SW 1271 (cell line): ENCODE results near the gene NUAK2.
"Not testable (repeated sequence)": the region's sequence is repeated elsewhere in the genome, so short reads cannot be mapped to it uniquely, and the experiment has no call there.

ENCODE experiments used
- DNase-seq, 2 experiments: peaks; one replicate each; lab custom pipeline; 2025; lab: John Stamatoyannopoulos, UW

NUAK2 gene

DNA sequence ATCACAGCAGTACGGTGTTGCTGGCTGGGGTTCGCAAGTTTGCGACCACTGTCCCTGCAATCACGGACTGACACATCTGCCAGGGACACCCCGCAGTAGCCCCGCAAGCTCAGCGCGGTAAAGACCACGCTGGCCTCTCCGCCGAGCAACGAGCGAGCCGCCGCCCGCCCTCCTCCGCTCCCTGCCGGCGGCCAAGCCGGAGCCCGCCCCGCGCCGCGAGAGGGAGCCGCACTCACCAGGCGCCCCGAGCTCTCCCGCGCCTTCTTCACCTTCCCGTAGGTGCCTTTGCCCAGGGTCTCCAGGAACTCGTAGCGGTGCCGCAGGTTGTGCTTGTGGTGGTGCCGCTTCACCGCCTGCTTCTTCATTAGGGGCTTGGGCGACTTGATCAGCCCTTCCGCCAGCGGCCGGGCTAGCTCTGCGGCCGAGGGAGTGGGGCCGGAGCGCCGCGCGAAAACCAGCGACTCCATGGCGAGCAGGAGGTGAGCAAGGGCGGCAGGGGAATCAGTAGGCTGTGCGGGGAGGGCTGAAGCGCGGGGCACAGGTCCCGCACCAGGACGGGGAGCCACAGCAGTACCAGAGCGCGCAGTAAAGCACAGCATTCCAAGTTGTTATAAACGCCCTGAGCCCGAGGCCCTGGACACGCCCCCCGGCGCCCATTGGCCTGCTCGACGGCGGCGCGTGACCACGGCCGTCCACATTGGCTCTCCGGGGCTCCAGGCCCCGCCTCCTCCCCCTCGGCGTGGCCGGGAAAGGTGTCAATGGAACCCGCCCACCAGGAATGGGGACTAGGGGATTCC is at the start of gene NUAK2:
TSS of gene NUAK2 (minus strand) at position 584 of the 797 bp plus-strand sequence. CDS start at position 467, 117 bp downstream.
- DNase-seq: peak; percentile 59 to 79

DNA sequence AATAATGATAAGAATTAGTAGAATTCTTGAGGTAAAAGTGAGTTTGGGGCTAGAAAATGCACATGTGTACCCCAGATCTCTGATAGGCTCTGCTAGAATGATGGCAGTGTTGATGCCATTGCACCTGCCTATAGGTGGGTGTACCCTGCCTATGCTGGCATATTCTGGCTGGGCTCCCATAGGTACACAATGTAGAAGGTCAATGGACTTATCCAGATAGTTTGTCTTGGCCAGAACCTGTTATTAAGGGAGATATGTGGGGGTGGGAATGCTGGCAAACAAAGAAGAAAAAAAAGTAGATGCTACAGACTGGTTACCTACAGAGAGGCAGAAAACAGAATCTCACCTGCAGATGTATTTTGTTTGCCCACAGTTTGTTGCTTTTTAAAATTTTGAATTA is 49.2 kb upstream of the NUAK2 start:
- no peak for DNase-seq

DNA sequence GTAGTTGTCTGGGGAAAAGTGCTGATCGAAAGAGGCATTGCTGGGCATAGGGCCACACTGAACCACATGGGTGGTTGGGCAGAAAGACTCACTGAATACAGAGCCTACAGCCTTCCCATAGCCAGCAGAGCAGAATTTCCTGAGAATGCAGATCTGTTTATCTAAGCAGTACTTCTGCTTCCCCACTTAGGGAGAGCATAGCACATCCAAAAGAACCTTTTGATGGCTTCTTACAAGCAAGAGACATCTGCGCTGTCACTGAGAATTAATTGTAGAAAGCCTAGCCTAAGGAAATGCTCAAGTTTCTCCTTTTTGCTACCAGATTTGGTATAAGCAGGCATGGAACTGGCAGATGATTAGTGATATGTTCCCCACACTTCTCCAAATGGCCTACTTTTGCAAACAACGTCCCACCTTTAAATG is 48.2 kb upstream of the NUAK2 start:
- no peak for DNase-seq

DNA sequence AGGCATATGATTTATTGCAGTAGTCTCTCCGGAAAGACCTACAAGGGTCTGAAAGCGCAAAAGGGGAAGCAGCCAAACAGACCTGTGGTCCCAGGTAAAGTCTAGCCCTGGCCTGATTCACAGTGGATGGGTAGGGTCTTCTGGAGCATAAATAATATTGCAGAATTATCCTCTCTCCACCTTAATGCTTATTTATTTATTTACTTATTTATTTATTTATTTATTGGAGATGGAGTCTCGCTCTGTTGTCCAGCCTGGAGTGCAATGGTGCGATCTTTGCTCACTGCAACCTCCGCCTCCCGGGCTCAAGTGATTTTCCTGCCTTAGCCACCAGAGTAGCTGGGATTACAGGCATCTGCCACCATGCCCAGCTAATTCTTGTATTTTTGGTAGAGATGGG is 46.9 kb upstream of the NUAK2 start:
- DNase-seq: no peak

DNA sequence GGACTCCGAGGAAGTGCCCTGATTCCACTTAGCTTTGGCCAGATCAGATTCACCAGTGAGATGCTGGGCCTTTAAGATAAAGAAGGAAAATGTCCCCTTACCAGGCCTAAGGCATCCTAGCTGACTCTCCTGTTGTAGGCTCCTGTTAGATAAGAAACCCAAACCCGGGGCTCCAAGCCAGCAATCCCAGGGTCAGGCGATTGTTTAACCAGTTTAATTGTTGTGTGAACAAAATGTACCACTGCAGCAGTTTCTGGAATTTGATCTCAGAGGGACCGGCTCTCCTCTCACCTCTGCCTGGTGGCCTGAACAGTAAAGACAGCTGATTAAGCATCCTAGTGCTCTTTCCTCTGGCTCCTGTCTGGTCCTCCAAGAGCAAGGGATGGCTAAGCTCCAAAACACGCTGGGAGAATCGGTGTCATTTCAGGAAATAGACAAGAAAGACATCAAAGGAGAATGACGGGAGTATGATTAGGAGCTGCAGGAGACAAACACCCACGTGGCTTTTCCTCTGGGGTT is 44.5 kb upstream of the NUAK2 start:
- no peak for DNase-seq

DNA sequence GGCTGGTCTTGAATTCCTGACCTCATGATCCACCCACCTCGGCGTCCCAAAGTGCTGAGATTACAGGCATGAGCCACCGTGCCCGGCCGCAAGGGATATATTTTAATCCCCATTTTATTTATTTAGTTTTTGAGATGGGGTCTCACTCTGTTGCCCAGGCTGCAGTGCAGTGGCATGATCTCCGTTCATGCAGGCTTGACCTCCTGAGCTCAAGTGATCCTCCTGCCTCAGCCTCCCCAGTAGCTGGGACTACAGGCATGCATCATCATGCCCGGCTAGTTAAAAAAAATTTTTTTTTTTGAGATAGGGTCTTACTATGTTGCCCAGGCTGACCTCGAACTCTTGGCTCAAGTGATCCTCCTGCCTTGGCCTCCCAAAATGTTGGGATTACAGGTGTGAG is 43.5 kb upstream of the NUAK2 start:
- not testable (repeated sequence) for DNase-seq

DNA sequence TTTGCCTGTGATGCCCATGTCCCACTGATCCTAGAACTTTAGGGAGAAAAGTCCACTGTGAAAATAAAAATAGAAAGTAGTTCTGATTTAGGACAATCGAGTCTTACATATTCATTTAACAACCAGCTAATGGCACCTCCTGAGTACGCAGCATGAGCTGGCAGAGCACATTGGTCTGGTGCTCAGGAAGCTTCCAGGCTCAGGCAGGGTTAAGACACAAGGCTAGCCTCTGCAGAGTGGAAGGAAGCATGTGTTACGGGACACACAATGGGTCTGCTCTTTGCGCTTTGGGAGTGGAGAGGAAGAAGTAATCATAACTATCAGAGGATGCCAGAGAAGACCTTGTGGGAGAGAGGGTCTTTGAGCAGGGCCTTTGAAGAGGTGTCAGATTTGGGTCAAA is 39.3 kb upstream of the NUAK2 start:
- DNase-seq: no peak

DNA sequence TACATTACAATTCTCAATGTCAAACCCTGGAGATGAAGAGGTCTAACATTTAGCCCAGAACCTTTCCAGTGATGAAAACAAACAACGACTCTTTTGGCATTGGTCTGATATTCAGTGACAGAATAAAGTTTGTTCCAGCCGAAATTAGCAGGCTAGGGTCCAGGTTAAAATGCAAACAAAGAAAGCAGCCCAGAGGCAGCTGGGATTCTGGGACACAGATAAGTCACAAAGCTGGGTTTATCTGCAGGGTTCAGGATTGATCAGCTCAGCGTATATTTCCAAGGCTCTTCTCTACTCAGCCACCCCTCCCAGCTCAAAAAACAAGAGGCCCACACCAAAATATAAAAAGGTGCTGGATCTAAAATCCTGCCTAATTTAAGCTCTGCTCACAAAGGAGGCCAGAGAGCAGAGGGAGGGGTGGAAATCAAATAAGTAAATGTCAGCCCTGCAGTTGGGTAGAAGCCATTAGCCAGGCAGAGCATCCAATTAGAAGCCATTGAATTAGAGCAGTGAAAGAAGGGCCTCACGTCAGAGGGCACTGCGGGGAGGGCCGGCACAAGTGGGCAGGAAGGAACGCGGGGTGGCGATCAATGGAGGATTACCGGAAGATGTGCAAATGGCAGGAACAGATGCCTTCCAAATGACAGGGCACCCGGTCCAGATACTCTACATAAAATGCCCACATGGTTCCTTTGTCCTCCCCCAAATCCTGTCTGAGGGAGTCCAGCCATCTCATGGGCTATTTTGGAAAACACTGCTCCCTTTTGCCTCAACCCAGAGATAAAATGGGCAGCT is 38.4 kb upstream of the NUAK2 start:
- DNase-seq: no peak

DNA sequence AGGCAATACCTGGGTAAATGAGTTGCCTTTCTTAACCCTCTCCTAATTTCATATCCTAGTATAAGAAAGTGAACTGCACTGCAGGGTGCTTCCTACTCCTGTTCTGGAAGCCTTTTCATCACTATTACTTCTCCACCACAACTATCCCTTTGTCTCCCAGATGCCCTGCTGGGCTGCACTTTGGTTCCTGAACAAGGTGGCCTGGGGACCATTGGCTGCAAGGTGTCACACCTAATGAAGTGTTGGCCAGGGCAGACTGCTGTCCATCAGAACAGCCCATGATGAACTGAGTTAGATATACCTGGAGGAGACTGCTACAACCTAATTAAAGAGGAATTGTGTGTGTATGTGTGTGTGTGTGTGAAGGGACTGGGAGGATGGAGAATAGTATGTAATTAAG is 37.0 kb upstream of the NUAK2 start:
- DNase-seq: no peak

DNA sequence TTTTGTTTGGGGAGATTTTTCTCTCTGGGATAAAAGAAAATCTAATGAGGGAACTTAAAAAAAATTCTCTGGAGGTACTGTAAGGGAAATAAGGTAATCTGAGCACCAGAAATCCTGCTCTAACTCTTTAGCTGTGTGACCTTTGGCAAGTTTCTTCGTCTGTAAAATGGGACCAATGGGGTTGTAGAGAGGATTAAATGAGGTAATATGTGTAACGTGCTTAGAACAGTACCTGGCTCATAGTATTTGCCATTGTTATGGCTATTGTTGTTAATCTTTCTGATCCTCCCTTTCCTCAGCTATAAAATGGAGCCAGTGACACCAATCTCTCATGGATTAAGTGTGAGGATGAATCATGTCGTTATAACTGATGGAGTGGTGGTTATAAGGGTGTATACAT is 36.0 kb upstream of the NUAK2 start:
- DNase-seq: no peak

DNA sequence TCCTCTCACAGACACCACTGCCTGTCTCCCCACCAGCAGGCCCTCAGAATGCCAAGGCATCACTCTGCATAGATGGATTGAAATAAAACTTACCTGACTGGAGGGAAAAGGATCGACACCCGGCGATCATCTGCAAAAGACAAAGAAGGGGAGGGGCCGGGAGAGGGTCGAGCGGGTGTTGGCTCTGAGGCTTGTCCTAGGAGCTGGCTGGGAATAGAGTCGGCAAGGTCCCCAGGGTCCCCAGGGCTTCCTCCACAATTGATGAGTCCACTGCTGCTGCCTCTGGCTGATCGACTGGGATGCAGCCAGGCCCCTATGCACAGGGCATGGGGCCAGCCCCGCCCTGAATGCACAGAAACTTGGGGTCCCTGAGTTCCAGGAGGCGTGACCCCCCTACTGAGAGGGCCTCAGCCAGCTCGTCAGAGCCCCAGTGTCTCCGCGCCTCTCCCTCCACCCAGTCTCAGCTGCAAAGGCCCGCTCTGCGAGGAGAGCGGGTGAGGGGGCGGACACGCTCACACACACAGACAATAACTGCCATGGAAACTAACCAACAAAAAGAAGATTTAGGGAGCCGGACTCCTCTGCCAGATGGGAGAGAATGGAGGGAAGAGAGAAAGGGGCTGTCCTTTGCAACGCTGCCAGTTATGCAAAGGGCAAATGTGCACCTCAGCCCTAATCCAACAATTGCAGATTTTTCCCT is 35.0 kb upstream of the NUAK2 start, which contains the start of gene KLHDC8A:
TSS of gene KLHDC8A (minus strand) at position 483 of the 700 bp plus-strand sequence. CDS start 13,318 bp downstream, outside the sequence.
- DNase-seq: no peak

DNA sequence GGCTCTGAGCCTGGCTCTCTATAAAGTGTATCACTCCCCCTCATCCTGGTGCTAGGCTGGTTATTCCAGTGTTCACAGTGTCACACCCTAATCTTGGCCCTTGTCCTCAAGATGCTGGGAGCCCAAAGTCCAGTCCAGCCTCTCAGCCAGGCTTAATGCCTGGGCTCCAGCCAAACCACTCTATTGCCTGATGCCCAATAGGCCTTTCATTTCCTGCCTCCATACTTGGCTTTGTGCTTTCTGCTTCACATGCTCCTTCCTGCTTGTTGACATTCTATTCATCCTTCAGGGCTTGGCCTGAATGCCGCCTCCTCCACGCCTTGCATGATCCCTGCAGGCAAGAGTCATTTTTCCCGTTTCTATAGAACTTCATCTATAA is 33.5 kb upstream of the NUAK2 start:
- no peak for DNase-seq

DNA sequence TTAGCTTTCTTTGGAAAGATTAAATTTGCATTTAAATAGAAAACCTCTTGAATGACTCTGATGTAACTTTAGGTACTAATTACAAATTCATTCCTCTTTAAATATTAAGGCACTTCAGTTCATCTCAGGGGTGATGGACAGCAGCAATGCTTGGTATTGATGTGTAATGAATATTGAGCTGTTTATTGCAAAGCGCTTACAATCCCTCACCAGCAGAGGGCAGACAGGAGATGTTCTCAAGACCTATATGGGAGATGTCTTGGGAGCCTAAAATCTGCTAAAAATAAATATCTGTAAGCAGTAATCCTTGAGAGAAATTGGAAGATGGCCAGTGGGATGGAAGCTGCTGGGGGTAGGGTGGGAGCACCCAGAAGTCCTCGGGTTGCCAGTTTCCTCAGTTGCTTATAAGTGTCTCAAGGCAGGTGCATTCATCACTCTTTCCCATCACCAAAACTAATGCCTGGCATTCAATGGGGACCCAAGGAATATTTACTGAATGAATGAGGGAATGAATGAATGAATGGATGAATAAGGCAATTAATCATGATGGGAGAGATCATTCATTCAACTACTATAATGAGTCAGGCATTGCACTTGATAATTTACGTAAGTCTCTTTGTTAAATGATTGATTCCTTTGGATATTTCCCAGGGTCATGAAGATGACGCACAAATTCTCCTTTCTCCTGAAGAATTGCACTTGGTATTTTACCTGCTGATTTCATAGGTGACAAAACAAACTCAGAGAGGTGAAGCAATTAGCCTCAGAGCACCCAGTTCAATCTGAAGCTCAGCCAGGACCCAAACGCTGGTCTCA is 32.9 kb upstream of the NUAK2 start:
- DNase-seq: peak in 1 of 2 experiments; percentile 37

DNA sequence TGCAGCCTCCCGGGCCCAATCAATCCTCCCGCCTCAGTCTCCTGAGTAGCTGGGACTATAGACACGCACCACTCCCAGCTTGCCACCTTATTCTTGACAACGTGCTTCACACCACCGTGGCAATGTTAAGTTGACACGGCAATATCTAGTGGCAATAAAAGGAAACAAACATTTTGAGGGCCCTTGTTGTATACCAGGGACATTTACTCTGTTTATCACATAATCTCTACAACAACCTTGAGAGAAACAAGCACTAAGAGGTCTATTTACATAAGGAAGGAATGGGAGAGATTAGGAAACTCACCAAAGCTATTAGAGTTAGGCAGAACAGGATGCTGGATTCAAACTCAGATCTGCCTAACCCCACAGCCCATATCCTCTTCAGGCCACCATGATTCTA is 32.1 kb upstream of the NUAK2 start:
- DNase-seq: no peak

DNA sequence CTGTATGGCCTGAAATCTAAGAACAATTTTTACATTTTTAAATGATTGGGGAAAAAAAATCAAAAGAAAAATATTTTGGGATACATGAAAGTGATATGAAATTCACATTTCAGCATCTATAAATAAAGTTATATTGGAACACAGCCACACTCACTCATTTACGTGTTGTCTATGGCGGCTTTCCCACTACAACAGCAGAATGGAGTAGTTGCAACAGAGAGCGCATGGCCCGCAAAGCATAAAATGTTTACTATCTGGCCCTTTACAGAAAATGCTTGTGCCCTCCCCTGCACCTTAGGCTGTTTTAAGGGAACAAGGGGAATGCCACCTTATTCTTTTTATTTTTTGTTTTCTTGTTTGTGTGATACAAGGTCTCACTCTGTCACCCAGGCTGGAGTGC is 31.6 kb upstream of the NUAK2 start:
- no peak for DNase-seq

DNA sequence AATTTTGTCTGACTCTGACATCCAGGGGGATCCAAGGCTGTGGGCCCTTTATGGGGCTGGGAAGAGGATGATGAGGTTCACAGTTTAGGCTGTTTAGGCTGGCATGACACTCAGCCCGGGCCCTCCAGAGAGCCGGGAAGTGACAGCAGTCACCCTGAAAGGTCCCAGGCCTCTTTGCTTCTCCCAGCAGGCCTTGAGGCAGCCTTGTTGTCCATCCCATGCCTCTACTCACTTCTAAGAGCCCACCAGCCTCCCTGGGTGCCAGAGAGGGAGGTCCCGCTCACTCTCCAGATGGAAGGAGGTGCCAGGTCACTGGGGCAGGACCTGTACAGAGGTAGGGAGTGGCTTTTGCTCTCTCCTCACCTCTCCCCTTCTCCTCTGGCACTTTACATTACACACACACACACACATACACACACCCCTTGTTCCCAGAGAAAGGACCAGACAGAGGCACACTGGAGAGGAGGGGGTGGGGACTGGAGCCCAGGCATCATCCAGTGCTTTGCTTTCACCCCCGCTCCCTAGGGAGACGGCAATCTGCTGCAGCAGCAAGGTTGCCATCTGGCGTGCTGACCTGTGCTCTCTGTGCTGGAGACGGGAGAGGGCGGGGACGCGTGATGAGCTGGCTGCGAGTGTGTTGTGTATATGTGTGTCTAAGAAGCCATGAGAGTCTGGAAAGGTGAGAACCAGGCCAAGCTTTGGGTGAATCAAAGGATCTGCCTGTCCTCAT is 30.6 kb upstream of the NUAK2 start:
- no peak for DNase-seq

DNA sequence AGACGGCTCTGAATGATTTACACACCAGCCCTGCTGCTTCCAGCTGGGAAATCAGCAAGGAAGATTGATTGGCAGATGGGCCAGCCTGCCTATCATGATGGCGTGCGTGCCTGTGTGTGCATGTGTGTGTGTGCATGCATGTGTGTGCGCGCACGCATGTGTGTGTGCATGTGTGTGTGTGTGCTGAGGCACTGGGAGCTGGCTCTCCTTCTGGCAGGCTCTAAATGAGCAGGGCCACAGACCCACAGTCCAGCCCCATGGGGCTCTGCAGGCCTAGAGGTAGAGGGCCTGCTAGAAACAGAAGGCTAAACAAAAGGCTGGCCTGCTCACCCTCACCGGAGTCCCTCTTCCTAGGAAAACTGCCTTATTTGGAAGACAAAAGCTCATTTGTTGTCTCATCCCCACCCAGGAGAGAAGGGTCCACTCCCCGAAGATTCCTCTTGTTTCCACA is 29.2 kb upstream of the NUAK2 start:
- DNase-seq: no peak

DNA sequence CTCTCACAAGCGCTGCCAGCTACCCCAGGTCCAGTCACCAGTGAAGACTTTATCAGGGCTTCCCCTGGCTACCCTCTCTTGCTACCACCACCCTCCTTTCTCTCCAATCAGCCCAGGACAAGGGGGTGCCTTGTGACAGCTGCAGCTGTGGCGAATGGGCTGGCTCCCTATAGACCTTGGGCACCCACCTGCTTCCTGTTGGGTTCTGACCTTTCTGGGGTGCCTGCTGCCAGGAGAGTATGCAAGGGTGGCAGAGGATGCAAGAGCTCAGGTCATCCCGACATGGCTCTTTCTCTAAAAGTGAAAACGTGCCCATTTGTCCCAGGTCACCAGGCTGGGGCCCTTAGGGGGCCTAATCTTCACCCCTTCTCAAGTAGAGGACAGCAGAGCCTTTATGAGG is 28.6 kb upstream of the NUAK2 start:
- no peak for DNase-seq

DNA sequence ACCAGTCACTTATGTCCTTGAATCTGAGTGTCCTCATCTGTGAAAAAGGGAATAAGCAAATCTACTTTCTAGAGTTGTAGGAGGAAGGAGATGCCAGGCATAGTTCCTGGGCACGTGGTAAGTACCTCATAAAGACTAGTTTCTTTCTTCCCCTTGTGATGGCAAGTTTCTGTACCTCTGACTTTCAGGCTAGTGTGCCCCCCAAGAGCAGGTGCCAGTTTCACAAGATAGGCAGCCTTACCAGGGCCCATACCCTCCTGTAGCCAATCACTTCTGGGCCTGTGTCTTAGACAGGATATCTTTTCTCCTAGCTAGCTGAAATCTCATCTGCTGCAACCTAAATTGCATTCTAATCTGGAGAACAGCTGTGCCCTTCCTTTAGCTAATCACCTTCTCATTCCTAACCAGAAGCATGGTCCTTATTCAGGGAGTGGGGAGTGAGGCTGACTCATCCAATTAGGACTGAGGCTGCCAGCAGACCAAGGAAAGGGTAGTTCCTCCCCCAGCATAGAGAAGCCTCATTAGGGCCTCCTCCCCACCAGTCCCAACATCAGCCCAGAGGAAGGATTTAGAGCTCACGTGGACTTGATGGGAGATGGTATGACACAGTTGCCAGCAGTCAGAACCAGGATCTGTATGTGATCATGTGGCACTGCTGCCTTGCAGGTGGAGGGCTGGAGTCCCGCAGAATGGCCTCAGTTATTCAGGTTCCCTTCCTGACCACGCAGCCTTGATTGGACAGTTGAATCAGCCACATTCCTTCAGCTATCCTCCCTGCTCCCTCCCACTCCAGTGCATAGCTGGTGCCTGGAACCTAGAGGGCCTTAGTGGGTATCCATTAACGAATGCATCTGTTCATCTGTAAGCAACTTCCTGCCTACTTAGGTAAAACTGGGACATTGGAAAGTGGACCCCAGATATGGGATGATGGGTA is 27.3 kb upstream of the NUAK2 start:
- no peak for DNase-seq
